Pancreas (tissue), 10 donors: Measurements from ENCODE around the gene ARHGEF16. TPM values are rescaled to one million over a fixed set of nuclear protein-coding genes. Genes with fewer than 3 reads are reported as not detected.

Source experiments
- ATAC-seq, 4 donors: fragments of 200-7000 bp; cut with Tn5 transposase; one replicate each; pipeline versions ENCODE4 v1.8.0 to v1.9.1; 2020; ENCODE audit warnings: mild to moderate bottlenecking in 4 of 4, moderate library complexity in 4 of 4
- DNase-seq, 6 donors: peaks; one replicate each; pipeline ENCODE4 v3.0.0-alpha.2; 2020
- FAIRE-seq: peaks from 2 replicates; lab custom pipeline; 2012; peaks lifted over from hg19 to GRCh38; lab: Jason Lieb, UNC
- H3K27ac ChIP-seq, 4 donors: fragments of 200-600 bp; sonication (generic); 1 replicate in 3 of 4; 2 replicates in 1 of 4; pipeline versions ENCODE4 v1.5.0 to v1.8.0; 2020
- H3K27me3 ChIP-seq, 4 donors: fragments of 200-600 bp; one replicate each; pipeline ENCODE4 v1.8.0; 2021
- H3K36me3 ChIP-seq, 3 donors: fragments of 200-600 bp; sonication (generic) in 1 of 3; one replicate each; pipeline versions ENCODE4 v1.5.0 to v1.8.0; 2020 to 2021
- H3K4me1 ChIP-seq, 3 donors: fragments of 200-600 bp; one replicate each; pipeline ENCODE4 v1.8.0; 2021
- H3K4me3 ChIP-seq, 4 donors: fragments of 200-600 bp; sonication (generic) in 2 of 4; one replicate each; pipeline versions ENCODE4 v1.5.0 to v1.8.0; 2020 to 2021
- H3K9me3 ChIP-seq, 4 donors: fragments of 200-600 bp; one replicate each; pipeline ENCODE4 v1.8.0; 2021
- WGBS, 2 donors: extraction: QIAGEN DNeasy Blood & Tissue Kit; methylation state at CpG; one replicate each; pipeline ENCODE4 v1.1.7; 2013; 5-methylcytosine and 5-hydroxymethylcytosine counted together
- intact Hi-C, 3 donors: fragments of 100-400 bp; cut with DNase I; formaldehyde crosslinking; loops; one replicate each; pipeline versions ENCODE4 v1.11.1 to v1.14.2; 2022
- polyA plus RNA-seq, 2 donors: library from polyadenylated mRNA; stranded (reverse); fragments of 200-250 nt; gene quantifications; one replicate each; pipeline ENCODE4 v1.2.3, GENCODE V29; 2013
- total RNA-seq, 6 donors: library from RNA; stranded (reverse); fragmentation: NEBNext Ultra II Directional in 4 of 6; extraction: Animal tissue kit (Norgen Biotek cat#: 25700) in 4 of 6; gene quantifications; one replicate each; pipeline versions ENCODE4 v1.2.1 to v1.2.4, GENCODE V29; 2021 to 2023
- TF ChIP-seq, protein P1 (sequence below), 4 donors: fragments of 200-600 bp; sonication (generic) in 3 of 4; IDR thresholded peaks; one replicate each; pipeline versions ENCODE4 v1.5.0 to v1.8.0; 2021; ENCODE audit warnings: antibody characterized with exemption in 4 of 4
- donor health status: healthy with polysubstance abuse.
- donor health status: DM: no; HTN: no; CAD: no; lungs with moderate emphysema.
- donor health status: DM: no; HTN: no; CAD: no.
- donor health status: control.
- donor health status: control.
- donor health status: Bipolar disorder and iron deficiency.
- donor health status: DM: yes; HTN: yes; CAD: no.
- donor health status: DM: no; HTN: no; CAD: no.
- donor health status: DM: no; HTN: no; CAD: no.
- donor health status: DM: yes; HTN: yes; CAD: no.

The ARHGEF16 gene
- total and polyA plus RNA-seq, 8 donors: 8.2 to 26.4 (median 9.8) TPM

DNA sequence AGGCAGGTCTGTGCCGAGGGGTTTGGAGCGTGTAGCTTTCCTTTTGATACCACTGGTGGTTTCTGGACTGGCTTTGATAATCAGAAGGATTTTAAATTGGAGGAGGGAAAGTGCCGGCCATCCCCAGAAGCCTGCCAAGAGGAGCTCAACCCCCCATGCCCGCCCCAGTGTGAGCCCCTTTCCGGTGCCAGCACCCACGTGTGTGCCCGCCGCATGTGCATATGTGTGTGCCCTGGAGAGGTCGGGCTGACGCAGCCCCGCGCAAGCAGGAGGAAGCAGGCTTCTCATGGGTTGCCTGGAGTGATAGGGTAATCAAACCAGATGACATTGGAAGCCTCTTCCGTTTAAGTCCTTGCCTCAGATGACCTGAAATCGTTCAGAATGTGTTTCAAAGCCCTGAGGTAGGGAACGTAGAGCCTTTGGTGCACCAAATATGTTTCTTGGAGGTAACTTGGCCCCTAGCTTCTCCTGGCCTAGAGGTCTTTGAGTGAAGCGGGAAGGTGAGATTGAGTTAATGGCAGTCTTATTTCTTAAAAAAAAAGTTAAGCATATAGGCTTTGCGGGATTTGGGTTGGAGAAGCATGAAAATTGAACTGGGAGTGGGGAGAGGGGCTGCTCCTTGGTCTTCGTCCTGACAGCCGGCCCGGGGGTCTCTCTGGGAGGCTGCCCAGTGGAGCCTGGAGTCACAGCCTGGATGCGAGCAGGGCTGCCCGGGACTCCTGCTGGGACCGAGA lies 34.1 kb upstream of the ARHGEF16 start:
- intact Hi-C loops: no loop called here
- Histone ChIP-seq H3K27me3 (no peaks in the 10 kb centered on the region), H3K9me3 (no peaks in the 10 kb centered on the region), H3K36me3 (no peaks in the 10 kb centered on the region), H3K4me1 (peaks cover 0 to 3% (median 3%) of the 10 kb centered on the region in 3 donors), H3K27ac (no peak overlapping the region), H3K4me3 (no peak overlapping the region)
- TF ChIP-seq, protein P1, sequence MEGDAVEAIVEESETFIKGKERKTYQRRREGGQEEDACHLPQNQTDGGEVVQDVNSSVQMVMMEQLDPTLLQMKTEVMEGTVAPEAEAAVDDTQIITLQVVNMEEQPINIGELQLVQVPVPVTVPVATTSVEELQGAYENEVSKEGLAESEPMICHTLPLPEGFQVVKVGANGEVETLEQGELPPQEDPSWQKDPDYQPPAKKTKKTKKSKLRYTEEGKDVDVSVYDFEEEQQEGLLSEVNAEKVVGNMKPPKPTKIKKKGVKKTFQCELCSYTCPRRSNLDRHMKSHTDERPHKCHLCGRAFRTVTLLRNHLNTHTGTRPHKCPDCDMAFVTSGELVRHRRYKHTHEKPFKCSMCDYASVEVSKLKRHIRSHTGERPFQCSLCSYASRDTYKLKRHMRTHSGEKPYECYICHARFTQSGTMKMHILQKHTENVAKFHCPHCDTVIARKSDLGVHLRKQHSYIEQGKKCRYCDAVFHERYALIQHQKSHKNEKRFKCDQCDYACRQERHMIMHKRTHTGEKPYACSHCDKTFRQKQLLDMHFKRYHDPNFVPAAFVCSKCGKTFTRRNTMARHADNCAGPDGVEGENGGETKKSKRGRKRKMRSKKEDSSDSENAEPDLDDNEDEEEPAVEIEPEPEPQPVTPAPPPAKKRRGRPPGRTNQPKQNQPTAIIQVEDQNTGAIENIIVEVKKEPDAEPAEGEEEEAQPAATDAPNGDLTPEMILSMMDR (IDR thresholded peaks at IDR 0.05): no peak
- FAIRE-seq (no peak), DNase-seq (no peak), ATAC-seq (no peak)
- WGBS, 2 donors: 91 to 96% methylated on average over 23 of the region's 23 CpGs

DNA sequence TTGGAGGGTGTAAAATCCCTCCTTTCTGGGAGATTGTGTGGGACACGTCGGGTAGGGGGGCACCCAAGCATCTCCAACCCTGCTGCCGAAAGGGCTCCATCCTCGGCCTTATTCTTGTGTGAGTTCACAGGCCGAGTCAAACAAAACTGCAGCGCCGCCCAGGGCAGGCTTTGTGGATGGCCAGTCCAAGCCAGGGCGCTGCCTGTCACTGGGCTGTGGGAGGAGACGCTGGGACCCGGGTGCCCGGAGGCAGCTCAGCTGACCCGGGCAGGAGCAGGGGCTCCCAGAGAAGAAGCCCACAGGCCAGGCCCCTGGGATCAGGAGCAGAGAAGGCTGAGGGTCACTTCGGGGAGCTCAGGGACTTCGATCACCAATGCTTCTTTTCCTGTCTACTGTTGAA lies 31.8 kb upstream of the ARHGEF16 start:
- intact Hi-C loops: no loop called here
- 86 to 90% methylated on average over 14 of the region's 14 CpGs for WGBS, 2 donors
- Histone ChIP-seq H3K27ac (peak overlapping the region; percentile 60 to 82 (median 70)), H3K4me1 (peaks cover 0 to 3% (median 3%) of the 10 kb centered on the region in 3 donors), H3K36me3 (peaks cover 0 to 4% (median 0%) of the 10 kb centered on the region in 3 donors), H3K9me3 (no peaks in the 10 kb centered on the region), H3K4me3 (no peak overlapping the region), H3K27me3 (no peaks in the 10 kb centered on the region)
- FAIRE-seq (no peak), DNase-seq (peak in 2 of 6 donors; percentile 26 to 66), ATAC-seq (no peak)
- TF ChIP-seq, protein P1 (IDR thresholded peaks at IDR 0.05): no peak

DNA sequence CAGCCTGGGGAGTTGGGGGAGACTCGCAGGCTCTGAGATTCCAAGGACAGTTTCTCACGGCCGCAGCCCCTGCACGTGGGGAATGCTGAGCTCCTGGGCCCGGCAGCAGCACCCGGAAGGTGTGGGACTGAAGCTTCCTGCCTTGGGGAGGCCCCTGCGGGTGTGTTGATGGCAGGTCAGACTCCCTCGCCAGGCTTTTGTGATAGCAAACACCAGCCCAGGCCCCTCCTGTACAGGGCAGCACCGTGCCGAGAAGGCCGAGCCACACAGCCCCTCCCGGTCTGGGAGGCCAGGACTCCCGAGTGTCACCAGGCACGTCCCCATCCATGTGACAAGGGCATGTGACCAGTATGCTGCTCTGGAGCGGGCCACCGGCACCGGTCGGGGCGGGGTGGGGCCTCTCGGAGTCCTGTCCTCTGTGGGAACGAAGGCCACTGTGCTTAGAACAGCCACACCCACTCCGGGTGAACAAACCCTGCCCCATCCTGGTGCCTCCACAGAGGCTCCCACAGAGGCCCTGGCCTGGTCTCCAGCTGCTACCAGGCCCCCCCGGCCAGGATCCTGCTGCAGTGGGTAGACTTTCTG lies 31.1 kb upstream of the ARHGEF16 start:
- peaks cover 0 to 3% (median 3%) of the 10 kb centered on the region in 3 donors for H3K4me1 ChIP-seq

GRCh38 chr1:3423896-3424611 lies 30.4 kb upstream of the ARHGEF16 start:
- no peaks in the 10 kb centered on the region for H3K9me3 ChIP-seq
- peaks cover 0 to 3% (median 3%) of the 10 kb centered on the region in 3 donors for H3K4me1 ChIP-seq
- WGBS, 2 donors: 61 to 66% methylated on average over 27 to 28 of the region's 28 CpGs
- no peak overlapping the region for H3K4me3 ChIP-seq
- H3K27ac ChIP-seq: peak overlapping the region in 2 of 4 donors; percentile 79 to 82
- FAIRE-seq (no peak), ATAC-seq (peak in 3 of 4 donors; percentile 3 to 8 (median 7)), DNase-seq (peak in 2 of 6 donors; percentile 29 to 69)
- peaks cover 0 to 4% (median 0%) of the 10 kb centered on the region in 3 donors for H3K36me3 ChIP-seq
- TF ChIP-seq, protein P1 (IDR thresholded peaks at IDR 0.05): no peak
- H3K27me3 ChIP-seq: no peaks in the 10 kb centered on the region
- intact Hi-C loops: no loop called here

More for the DNA sequence above, 31.1 kb upstream of the ARHGEF16 start:
- Histone ChIP-seq H3K4me3 (no peak overlapping the region), H3K27ac (peak overlapping the region; percentile 60 to 82 (median 70)), H3K36me3 (peaks cover 0 to 4% (median 0%) of the 10 kb centered on the region in 3 donors), H3K9me3 (no peaks in the 10 kb centered on the region), H3K27me3 (no peaks in the 10 kb centered on the region)
- DNase-seq (peak; percentile 72 to 89 (median 82)), ATAC-seq (peak; percentile 79 to 91 (median 84)), FAIRE-seq (no peak)
- WGBS, 2 donors: 18 to 38% methylated on average over 23 of the region's 23 CpGs
- intact Hi-C loops: no loop called here
- TF ChIP-seq, protein P1 (IDR thresholded peaks at IDR 0.05): no peak
